DMS 273 treated with DMSO at 0.1 percent for 48 hours (cell line): ENCODE results near the gene LY6G6C.
"Not testable (repeated sequence)": the region's sequence is repeated elsewhere in the genome, so short reads cannot be mapped to it uniquely, and the experiment has no call there.

Experiments
- DNase-seq: peaks from one replicate; lab custom pipeline; 2025; lab: John Stamatoyannopoulos, UW

LY6G6C gene

DNA sequence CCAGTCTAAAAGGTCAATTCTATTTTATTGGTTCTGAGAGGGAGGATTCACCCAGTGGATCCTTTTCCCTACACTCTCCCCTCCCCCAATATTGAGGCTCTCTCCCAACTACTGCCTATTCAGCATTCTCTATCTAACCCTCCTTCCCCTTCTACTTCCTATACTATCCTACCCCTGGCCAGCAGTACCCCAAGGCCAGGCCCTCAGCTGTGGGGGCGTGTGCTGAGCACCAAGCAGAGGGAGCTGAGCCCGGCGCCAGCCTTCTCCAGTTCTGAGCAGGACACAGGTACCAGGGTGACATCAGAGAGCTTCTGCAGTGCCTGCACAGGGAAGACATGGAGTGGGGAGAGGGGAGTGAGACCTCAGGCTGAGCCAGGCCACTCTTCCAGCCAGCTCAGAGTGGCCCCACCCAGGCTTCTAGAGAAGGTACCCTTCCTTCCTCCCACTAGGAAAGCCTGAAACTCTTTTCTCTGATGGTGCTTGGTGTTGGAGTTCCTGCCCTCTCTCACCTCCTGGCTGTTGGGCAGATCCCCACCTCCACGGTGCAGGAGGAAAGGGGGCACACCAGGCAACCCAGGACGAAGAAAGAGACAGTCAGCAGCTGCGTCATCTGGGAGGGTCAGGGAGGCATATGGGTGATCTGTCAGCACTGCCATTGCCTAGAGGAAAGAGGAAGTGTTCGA, 5.6 kb upstream of the LY6G6C start:
- no peak for DNase-seq

DNA sequence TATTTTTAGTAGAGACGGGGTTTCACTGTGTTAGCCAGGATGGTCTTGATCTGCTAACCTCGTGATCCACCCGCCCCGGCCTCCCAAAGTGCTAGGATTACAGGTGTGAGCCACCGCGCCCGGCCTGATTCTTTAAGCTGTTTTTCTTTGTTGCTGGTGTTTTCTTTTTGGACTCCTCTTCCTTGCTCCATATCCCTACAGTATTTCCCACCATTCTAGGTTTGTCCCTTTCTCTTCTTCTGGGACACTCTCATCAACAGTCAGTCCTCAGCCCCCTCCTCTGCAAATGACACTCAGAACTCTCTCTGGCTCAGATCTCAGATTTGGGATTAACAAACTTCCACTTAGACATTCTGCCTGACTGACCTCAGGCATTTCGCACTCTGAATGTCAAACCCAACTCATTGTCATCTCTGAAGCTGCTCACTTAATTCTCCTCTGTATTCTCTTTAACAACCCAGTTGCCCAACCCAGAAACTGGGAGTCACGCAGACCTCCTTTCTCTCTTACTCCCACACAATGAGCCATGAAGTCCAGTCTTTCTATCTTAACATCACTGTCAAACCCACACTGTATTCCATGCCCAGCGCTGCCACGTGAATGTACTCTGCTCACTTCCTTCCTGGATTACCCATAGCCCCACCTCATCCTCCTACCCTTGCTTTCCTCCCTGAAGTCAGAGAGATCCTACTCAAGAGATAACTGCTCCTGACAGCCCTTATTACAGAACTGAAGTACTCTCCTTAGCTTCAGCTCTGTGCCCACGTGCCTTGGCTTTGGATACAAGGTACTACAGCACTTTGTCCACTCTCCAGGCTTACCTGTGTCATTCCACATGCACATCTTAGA, 4.2 kb upstream of the LY6G6C start:
- no peak for DNase-seq

DNA sequence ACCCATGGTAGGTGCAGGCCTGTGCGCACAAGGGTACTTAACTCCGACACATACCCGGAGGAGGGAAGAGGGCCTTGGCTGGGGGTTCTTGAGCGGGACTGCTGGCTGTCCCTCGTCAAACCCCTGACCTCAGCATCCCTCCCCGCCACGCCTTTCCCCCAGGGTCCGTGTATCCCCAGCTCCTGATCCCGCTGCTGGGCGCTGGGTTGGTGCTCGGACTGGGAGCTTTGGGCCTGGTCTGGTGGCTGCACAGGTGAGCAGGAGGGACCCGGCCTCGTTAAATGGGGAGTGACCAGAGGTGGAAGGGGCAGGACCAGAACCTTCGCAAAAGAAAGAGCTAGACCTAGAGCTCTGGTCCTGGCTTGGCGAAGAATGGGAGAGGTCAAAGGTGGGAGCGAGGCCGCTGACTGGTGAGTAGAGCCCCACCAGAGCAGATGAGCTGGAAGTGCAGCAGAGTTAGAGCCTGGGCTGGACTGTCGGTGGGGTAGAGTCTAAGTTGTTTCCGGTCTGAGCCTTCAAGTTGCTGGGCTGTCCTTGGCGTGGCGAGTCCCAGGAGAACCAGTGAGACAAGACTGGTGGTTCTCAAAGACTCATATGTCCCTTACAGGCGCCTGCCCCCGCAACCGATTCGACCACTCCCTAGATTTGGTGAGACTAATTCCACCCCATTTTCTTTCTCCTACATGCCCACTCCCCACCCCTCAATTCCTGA, 2.6 kb upstream of the LY6G6C start:
- DNase-seq, result no peak

DNA sequence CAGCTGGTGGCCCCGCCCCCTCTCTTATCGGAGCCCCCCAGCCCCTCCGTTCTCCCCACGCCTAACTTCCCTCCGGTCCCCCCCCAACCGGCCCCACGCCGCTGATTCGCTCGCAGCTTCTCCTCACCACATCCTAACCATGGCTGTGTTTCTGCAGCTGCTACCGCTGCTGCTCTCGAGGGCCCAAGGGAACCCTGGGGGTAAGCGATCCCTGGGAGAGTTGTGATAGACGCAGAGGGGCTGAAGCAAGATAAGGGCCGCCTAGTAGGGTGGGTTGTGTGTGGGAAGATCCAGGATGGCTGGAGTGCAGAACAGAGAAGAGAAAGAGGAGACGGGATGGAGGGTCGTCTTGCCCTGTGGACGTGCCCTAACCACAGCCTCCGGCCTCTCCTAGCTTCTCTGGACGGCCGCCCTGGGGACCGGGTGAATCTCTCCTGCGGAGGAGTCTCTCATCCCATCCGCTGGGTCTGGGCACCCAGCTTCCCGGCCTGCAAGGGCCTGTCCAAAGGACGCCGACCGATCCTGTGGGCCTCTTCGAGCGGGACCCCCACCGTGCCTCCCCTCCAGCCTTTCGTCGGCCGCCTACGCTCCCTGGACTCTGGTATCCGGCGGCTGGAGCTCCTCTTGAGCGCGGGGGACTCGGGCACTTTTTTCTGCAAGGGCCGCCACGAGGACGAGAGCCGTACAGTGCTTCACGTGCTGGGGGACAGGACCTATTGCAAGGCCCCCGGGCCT, 1.9 kb upstream of the LY6G6C start, which contains the start of gene MPIG6B:
Gene MPIG6B (plus strand): TSS at position 129 of the 735 bp plus-strand sequence. CDS start 11 bp downstream, at position 140.
- DNase-seq, result no peak

DNA sequence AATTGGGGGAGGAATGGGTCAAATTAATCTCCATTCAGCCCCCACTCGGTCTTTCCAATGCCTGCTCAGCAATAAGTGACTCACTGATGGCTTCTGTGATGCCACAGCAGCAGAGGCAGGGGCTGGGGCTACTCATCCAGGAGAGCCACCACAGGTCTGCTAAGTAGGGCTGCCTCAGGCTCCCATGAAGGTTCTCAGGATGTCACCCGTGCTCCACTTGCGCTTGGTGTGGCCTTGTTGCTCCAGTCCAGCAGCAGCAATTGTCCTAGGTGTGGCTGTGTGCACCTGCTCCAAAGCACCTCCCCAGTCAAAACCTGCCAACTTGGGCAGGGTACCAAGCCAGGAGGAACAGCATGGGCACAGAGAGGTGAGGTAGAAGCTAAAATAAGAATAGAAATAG, 627 bp upstream of the LY6G6C start:
- no peak for DNase-seq

GRCh38 chr6:31720196-31720770, 1.3 kb downstream of the LY6G6C start:
- no peak for DNase-seq

DNA sequence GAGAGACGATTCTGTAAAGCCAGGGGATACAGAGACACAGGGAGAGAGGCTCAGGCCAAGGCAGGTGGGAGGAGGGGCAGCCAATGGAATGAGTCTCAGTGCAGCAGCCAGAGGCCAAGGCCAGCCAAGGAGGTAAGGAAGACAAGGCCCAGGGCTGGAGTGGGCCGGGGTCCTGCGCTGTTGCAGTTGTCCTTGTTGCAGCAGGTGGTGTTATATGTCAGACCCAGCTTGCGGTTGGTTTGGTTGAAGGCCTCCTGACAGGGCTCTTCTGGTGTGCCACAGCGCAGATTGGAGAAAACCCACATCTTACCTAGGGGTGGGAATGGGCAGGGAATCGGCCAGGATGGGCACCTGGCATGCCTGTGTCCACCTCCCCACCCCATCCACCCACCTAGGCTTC, 2.5 kb downstream of the LY6G6C start:
- DNase-seq, result no peak

DNA sequence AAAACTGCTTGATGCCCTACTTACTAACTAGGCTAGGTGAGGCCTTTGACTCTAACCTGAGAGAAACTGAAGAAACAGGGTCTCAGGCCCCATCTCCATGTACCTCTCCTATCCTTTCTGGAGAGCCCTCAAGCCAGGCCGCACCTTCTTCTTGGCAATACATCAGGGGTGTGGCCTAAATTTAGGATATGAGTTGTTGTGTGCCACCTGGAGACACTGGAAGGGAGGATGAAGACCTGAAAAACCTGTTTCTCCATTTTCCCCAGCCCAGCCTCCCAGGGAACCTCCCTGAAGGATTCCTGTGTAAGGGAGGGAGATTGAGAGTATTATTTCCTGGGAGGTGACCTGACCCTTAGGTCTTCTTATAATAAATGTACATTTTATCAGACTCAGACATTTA, 3.3 kb downstream of the LY6G6C start:
- DNase-seq, result no peak

- DNase-seq, result no peak
Observed at GRCh38 chr6:31717499-31718222, 3.9 kb downstream of the LY6G6C start.

DNA sequence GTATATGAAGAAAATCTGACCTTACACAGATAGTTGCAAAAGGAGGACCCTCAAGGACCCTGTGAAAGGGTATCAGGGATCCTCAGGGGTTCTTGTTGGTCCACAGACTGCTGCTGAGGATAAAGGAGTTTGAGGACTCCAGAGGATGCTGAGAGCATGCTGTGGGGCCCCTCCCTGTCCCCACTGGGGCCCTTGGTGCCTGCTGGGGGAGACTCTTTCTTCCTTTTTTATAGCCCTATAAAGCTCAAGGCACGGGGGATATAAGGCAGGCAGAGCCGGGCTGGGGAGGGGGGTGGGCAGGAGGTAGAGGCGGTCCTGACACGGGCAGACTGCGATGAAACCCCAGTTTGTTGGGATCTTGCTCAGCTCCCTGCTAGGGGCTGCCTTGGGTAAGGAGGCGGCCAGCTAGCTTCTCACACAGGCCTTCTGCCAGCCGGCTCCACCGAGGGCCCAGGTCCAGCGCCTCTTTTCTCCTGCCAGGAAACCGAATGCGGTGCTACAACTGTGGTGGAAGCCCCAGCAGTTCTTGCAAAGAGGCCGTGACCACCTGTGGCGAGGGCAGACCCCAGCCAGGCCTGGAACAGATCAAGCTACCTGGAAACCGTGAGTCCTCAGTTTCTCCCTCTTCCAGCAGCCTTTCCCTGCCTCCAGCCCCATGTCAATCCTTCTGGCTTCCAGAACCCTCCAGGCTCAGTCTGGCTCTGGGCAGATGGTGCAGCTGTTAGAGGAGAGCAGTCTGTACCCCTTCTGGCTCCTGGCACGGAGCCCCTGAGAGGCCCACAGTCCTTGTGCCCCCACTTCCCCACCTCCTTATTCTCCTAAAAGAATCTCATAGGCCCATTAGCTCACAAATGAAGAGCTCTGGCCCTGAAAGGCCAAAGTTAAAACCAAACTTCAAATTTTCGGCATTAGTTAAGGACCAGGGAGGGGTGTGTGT, 6.3 kb downstream of the LY6G6C start, which contains the start of gene LY6G6D:
Gene LY6G6D (plus strand): TSS at position 327 of the 937 bp plus-strand sequence. CDS start 8 bp downstream, at position 335.
- DNase-seq, result no peak

DNA sequence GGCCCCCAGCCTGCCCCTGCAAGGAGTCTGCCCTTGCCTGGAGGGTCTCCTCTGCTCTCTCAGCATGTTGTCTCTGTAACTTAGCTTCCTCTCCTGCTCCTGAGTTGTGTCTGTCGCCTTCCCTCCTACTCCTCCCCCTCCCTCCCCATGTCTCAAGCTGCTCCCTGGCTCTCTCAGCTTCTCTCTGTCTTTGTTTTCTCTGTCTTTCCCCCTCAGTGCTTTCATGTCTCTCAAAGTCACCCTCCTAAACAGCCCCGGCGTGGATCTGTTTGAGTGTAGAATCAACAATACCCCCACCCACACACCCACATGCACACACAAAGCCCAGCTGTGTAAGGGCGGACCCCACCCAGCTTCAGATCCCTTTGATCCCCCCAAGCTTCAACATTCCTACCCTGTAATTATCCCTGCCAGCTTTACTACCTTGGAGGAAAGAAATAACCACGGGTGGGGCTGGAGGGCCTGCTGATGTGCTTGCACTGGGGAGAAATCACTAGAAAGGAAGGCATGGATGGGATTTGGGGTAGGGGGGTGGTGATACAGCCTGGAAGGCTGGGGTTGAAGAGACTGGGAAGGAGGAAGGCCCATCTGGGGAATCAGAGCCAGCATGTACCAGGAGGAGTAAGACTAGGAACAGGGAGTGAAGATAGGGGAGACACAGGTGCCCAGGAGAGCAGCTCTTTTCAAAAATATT, 7.4 kb downstream of the LY6G6C start:
- no peak for DNase-seq

DNA sequence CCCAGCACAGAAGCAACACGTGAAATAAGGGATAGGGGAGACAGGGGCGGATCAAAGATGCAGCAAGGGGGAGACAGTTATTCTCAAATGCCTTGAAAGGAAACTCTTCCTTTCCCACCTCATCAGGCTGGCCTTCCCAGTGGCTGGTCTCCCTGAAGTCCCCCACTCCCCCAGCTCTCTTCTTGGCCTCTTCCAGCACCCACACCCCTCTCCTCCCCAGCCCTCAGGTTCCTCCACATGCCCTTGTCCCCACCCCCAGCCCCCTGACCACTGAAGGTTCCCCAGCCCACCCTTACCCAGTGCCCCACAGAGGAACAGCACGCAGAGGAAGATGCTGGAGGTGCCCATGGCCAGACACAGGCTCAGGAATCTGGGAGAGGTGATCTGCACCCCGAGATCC, 8.1 kb downstream of the LY6G6C start:
- no peak for DNase-seq

DNA sequence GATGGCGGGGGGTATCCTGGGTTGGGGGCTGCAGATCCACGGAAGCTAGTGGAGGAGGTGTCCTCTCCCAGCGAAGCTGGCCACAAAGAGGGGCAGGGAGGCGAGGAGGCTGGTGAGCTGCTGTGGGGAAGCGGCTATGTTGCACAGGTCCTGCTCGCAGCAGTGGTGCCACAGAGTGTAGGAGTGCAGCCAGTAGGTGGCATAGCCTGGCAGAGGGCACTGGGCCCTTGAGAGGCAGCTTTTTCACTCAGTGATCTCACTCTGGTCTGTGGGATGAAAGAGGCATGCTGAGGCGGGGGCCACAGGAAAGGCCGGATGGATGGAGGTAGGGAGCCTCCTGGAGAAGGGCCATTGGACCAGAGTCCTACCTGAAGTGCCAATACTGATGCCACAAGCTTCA, 9.2 kb downstream of the LY6G6C start:
- DNase-seq, result no peak

DNA sequence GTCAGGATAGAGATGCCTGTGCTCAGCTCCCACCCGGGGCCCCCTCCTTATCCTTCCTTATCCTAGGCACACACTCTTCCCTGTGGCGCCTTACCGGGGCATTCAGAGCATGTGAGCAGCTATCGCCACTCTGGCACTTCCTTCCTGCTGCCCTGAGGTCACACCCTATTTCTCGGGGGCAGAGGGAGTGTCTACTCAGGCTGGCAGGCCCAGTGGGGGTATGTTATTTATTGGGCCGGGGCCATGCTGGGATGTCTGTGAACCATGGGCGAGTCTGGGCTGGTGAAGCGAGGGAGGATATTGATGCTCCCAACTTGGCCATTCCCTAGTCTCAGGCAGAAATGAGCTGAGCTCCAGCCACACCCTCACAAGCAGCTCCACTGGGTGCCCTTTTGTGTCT, 10.3 kb downstream of the LY6G6C start:
- no peak for DNase-seq

GRCh38 chr6:31710523-31711219, 10.9 kb downstream of the LY6G6C start:
- no peak for DNase-seq

DNA sequence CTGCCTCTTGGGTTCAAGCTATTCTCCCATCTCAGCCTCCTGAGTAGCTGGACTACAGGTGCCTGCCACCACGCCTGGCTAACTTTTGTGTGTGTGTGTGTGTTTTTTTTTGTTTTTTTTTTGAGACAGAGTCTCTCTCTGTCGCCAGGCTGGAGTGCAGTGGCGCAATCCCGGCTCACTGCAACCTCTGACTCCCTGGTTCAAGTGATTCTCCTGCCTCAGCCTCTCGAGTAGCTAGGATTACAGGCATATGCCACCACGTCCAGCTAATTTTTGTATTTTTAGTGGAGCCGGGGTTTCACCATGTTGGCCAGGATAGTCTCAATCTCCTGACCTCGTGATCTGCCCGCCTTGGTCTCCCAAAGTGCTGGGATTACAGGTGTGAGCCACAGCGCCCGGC, 12.4 kb downstream of the LY6G6C start:
- not testable (repeated sequence) for DNase-seq

- DNase-seq, result no peak
Observed at GRCh38 chr6:31708224-31708623, 13.3 kb downstream of the LY6G6C start.

DNA sequence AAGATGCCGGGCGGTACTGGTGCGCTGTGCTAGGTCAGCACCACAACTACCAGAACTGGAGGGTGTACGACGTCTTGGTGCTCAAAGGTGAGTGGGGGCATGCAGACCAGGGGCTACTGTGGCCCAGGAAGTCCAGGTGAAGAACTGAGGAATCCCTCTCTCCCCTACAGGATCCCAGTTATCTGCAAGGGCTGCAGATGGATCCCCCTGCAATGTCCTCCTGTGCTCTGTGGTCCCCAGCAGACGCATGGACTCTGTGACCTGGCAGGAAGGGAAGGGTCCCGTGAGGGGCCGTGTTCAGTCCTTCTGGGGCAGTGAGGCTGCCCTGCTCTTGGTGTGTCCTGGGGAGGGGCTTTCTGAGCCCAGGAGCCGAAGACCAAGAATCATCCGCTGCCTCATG, 13.8 kb downstream of the LY6G6C start:
- no peak for DNase-seq

GRCh38 chr6:31706599-31706998, 14.9 kb downstream of the LY6G6C start, which contains the start of gene LY6G6F:
Gene LY6G6F (plus strand): TSS chr6:31706866. CDS start chr6:31706907, 41 bp downstream.
- DNase-seq, result no peak
